Measurements from ENCODE around the gene OR2Z1. TPM values are rescaled to one million over a fixed set of nuclear protein-coding genes. Genes with fewer than 3 reads are reported as not detected.
"Not testable (repeated sequence)": the region's sequence is repeated elsewhere in the genome, so short reads cannot be mapped to it uniquely, and the experiment has no call there.

Gene OR2Z1
- polyA plus RNA-seq, 1 donor: not detected

DNA sequence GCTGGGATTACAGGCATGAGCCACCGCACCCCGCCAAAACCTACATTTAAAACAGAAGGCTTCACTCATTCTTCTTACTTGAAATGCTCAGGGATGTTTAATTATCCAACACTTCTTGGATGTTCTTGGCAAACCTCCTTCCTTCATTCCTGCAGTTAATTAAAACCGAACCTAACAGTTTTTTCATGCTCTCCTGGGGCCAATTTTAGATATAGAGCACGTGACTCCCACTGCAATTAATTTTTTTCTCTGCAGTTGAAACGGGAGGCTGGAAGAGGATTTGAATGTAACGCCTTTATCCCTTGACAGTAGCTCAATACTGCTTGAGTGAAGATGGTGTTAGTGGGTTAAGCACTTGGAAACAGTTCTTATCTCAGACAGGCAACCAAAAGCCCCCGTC is 18.2 kb upstream of the OR2Z1 start:
- DNase-seq: no peak

DNA sequence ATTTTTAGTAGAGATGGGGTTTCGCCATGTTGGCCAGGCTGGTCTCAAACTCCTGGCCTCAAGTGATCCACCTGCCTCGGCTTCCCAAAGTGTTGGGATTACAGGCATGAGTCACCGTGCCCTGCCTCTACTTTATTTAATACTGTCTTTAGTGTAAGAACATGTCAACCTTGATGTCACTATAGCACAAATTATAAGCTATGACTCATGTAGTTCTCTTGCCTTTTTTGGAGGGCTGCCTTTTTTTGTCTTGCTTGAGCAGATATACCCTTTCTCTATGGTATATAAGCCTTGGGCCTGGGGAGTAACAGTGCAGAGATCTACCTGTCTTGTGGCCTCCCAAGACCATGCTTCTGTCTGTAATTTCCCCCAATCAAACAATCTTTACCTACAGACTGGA is 16.1 kb upstream of the OR2Z1 start:
- DNase-seq: not testable (repeated sequence)

DNA sequence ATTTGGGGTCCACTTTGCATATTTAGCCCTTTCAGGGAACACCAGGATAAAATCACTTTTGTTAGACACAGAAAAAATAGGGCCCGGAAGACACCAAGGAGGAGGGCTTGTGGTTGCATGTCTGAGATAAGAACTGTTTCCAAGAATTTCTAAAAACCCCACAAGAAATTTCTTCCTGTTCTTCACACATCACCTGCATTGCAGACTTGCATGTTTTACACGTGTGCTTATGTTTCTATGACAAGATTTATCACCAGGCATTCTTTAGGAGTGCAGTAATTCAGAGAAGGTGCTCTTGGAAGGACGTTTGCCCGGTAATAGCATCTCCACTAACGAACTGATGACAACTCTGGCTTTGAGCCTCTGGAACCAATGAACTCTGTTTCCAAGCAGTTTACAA is 15.7 kb upstream of the OR2Z1 start:
- no peak for DNase-seq

DNA sequence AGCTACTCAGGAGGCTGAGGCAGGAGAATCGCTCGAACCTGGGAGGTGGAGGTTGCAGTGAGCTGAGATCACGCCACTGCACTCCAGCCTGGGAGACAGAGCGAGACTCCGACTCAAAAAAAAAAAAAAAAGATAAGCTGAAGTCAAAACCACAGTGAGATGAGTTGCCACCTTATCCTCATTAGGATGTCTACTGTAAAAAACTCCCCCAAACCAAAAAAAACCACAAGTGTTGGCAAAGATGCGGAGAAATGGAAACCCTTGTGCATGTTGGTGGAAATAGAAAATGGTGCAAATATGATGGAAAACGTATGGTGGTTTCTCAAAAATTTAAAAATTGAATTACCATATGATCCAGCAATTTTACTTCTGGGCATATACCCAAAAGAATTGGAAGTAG is 11.1 kb upstream of the OR2Z1 start:
- DNase-seq: not testable (repeated sequence)

DNA sequence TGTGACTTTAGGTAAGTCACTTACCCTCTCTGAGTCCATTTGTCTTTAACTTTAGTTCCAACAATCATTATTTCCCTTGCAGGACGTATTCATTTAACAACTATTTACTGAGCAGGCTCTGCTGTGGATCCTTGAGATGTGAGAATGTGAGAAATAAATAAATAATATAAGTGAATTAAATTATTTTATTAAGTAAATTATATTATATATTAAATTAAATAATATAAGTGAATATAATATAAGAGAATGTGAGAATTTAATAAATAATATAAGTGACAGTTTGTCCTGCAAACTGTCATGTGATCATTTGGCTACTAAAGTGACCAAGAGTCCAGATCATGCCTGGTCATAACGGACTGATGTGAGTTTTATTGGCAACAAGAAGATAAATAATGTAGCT is 598 bp downstream of the OR2Z1 start:
- DNase-seq: no peak

DNA sequence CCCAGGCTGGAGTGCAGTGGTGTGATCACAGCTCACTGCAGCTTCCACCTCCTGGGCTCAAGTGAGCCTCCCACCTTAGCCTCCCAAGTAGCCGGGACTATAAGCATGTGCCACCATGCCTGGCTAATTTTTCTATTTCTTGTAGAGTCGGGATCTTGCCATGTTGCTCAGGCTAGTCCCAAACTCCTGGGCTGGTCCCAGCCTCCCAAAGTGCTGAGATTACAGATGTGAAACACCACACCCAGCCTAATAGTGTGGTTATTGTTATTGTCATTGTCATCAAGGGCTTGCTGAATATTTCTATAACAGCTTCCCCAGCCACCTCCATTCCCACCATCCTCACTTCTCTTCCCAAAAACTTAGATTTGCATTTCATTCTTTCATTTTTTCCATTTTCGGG is 2.8 kb downstream of the OR2Z1 start:
- DNase-seq: no peak

DNA sequence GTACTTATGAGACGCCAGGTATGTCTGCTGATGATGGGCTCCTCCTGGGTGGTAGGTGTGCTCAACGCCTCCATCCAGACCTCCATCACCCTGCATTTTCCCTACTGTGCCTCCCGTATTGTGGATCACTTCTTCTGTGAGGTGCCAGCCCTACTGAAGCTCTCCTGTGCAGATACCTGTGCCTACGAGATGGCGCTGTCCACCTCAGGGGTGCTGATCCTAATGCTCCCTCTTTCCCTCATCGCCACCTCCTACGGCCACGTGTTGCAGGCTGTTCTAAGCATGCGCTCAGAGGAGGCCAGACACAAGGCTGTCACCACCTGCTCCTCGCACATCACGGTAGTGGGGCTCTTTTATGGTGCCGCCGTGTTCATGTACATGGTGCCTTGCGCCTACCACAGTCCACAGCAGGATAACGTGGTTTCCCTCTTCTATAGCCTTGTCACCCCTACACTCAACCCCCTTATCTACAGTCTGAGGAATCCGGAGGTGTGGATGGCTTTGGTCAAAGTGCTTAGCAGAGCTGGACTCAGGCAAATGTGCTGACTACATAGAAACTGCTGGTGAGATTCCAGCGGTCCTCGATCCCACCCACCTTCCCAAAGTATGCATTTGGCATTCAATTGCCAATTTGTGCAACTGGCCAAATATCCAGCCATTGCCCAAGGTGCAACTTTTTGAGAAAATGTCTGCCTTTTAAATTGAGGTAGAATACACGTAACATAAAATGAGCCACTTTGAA is 10.2 kb downstream of the OR2Z1 start:
- no peak for DNase-seq

DNA sequence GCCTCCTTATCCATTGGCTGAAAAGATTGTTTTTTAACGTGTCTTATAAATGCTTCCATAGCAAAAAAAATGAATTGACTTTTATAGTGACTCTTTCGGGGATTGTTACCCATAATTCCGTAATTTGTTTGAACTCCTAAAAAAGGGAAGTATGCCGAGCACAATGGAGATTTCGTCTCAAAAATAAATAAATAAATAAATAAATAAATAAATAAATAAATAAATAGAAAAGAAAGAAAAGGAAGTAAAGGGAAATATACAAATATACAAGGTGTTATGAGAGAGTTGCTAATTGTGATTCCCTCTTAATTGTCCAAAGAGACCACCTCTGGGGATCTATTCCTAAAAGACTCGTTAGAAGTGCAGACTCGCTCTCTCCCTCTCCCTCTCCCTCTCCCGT is 16.9 kb downstream of the OR2Z1 start:
- DNase-seq: no peak

DNA sequence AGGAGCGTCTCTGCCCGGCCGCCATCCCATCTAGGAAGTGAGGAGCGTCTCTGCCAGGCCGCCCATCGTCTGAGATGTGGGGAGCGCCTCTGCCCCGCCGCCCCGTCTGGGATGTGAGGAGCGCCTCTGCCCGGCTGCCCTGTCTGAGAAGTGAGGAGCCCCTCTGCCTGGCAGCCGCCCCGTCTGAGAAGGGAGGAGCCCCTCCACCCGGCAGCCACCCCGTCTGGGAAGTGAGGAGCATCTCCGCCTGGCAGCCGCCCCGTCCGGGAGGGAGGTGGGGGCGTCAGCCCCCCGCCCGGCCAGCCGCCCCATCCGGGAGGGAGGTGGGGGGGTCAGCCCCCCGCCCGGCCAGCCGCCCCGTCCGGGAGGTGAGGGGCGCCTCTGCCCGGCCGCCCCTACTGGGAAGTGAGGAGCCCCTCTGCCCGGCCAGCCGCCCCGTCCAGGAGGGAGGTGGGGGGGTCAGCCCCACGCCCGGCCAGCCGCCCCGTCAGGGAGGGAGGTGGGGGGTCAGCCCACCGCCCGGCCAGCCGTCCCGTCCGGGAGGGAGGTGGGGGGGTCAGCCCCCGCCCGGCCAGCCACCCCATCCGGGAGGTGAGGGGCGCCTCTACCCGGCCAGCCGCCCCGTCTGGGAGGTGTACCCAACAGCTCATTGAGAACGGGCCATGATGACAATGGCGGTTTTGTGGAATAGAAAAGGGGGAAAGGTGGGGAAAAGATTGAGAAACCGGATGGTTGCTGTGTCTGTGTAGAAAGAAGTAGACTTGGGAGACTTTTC is 18.0 kb downstream of the OR2Z1 start:
- not testable (repeated sequence) for DNase-seq

DNA sequence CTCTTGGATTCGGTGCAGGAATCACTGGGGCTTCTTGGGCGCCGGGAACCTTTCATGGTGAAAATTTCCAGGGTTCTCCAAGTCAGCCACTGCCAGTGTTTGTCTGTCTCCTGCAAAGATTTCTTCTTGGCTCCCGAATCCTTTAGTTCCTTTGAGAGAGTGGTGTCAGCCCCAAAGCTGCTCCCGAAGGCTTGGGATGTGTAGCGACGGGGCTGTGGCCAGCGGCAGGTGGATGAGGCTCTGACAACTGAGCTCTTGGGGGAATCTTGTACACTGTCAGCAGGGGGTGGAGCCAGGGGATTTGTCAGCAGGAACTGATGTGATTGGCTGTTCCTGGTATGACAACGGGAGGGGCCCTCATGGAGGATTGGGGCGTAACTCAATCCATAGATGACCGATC is 45.8 kb downstream of the OR2Z1 start:
- DNase-seq: not testable (repeated sequence)

DNA sequence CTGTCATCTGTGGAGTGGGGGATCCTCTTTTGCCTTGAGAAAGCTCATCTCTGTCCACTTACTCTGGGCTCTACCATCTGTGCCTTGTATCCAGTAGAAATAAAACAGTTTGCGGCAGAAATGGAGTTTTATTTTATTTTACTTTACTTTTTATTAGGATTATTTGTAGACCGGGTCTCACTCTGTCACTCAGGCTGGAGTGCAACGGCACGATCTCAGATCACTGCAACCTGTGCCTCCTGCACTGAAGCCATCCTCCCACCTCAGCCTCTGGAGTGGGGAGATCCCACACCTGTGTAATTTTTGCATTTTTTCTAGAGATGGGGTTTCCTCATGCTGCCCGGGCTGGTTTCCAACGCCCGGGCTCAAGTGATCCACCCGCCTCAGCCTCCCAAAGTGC is 47.8 kb downstream of the OR2Z1 start:
- DNase-seq: not testable (repeated sequence)

DNA sequence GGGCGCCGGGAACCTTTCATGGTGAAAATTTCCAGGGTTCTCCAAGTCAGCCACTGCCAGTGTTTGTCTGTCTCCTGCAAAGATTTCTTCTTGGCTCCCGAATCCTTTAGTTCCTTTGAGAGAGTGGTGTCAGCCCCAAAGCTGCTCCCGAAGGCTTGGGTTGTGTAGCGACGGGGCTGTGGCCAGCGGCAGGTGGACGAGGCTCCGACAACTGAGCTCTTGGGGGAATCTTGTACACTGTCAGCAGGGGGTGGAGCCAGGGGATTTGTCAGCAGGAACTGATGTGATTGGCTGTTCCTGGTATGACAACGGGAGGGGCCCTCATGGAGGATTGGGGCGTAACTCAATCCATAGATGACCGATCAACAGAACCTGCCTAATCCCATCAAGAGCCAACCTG is 52.2 kb downstream of the OR2Z1 start:
- DNase-seq: not testable (repeated sequence)

Other genes starting within 250 kb of the OR2Z1 start
- 2.9 TPM for gene PRAM1, start 219.0 kb upstream of the OR2Z1 start, polyA plus RNA-seq (ENCODE audit: insufficient read length)
- gene ZNF414, start 207.5 kb upstream of the OR2Z1 start, polyA plus RNA-seq (ENCODE audit: insufficient read length): 20.0 TPM
- 12.3 TPM for gene MYO1F, start 144.2 kb upstream of the OR2Z1 start, polyA plus RNA-seq (ENCODE audit: insufficient read length)
- 31.2 TPM for gene ADAMTS10, start 110.9 kb upstream of the OR2Z1 start, polyA plus RNA-seq (ENCODE audit: insufficient read length)
- not detected for gene NFILZ, start 91.0 kb upstream of the OR2Z1 start, polyA plus RNA-seq (ENCODE audit: insufficient read length)
- gene ACTL9, start 22.8 kb upstream of the OR2Z1 start, polyA plus RNA-seq (ENCODE audit: insufficient read length): not detected
- gene ZNF558, start 110.7 kb downstream of the OR2Z1 start, polyA plus RNA-seq (ENCODE audit: insufficient read length): 26.7 TPM
- gene MBD3L1, start 110.7 kb downstream of the OR2Z1 start, polyA plus RNA-seq (ENCODE audit: insufficient read length): not detected